H1 (cell line): ENCODE results near the gene GBE1. TPM values are rescaled to one million over a fixed set of nuclear protein-coding genes. Genes with fewer than 3 reads are reported as not detected.

Experiments
- CTCF ChIA-PET: fragments of 300-600 bp; sonication (Branson Sonifier 250); formaldehyde crosslinking; loops from one replicate; lab custom pipeline; 2021; ENCODE audit not compliant: partially characterized antibody; lab: Charles Lee
- POLR2A ChIA-PET: fragments of 300-600 bp; sonication (Branson Sonifier 250); formaldehyde crosslinking; loops from one replicate; lab custom pipeline; 2021; ENCODE audit warnings: inconsistent platforms; ENCODE audit not compliant: partially characterized antibody; lab: Charles Lee
- DNase-seq, 2 experiments: peaks; one replicate each; pipeline versions ENCODE4 v3.0.0 to v3.0.0-alpha.2; 2010 to 2022; ENCODE audit warnings: low spot score in 2 of 2, low read depth in 1 of 2, mixed read lengths in 1 of 2
- FAIRE-seq: peaks from 2 replicates; lab custom pipeline; 2011; peaks lifted over from hg19 to GRCh38; lab: Jason Lieb, UNC
- H2AFZ ChIP-seq: 2 replicates; pipeline ENCODE4 v1.8.1; 2012; ENCODE audit warnings: low read length, inconsistent platforms
- H2AK5ac ChIP-seq: 2 replicates; pipeline ENCODE4 v1.6.1; 2013; ENCODE audit warnings: low read depth, low read length
- H2BK120ac ChIP-seq: replicated peaks from 2 replicates; pipeline ENCODE3; 2013; ENCODE audit warnings: low read depth, low read length, inconsistent platforms
- H2BK12ac ChIP-seq: 2 replicates; pipeline ENCODE4 v1.6.1; 2013; ENCODE audit warnings: low read depth, low read length
- H2BK15ac ChIP-seq: 2 replicates; pipeline ENCODE4 v1.6.1; 2013; ENCODE audit warnings: low read length
- H2BK20ac ChIP-seq: 2 replicates; pipeline ENCODE4 v1.6.1; 2013; ENCODE audit warnings: low read length
- H2BK5ac ChIP-seq: 2 replicates; pipeline ENCODE4 v1.6.1; 2013; ENCODE audit warnings: low read depth, low read length
- H3K14ac ChIP-seq: 2 replicates; pipeline ENCODE4 v1.6.1; 2013; ENCODE audit warnings: inconsistent platforms; ENCODE audit not compliant: insufficient read length
- H3K18ac ChIP-seq: 2 replicates; pipeline ENCODE4 v1.6.1; 2013; ENCODE audit warnings: low read length; ENCODE audit errors: extremely low read depth
- H3K23ac ChIP-seq: 2 replicates; pipeline ENCODE4 v1.6.1; 2013; ENCODE audit warnings: inconsistent platforms; ENCODE audit not compliant: insufficient read length
- H3K23me2 ChIP-seq: 2 replicates; pipeline ENCODE4 v1.6.1; 2013; ENCODE audit warnings: low read depth, low read length
- H3K27ac ChIP-seq: 2 replicates; pipeline ENCODE4 v1.6.1; 2011; ENCODE audit warnings: low read depth, low read length, inconsistent platforms
- H3K27me3 ChIP-seq, 4 experiments: replicated peaks in 1 of 4; 1 replicate in 1 of 4; 2 replicates in 3 of 4; pipeline versions ENCODE4 v1.6.1 to v1.8.1; 2011 to 2013; ENCODE audit warnings: low read length in 3 of 4, mild to moderate bottlenecking in 3 of 4, inconsistent platforms in 2 of 4, mixed read lengths in 2 of 4, moderate library complexity in 1 of 4; ENCODE audit not compliant: control insufficient read depth in 3 of 4, insufficient read depth in 3 of 4; ENCODE audit errors: extremely low read depth in 1 of 4
- H3K36me3 ChIP-seq, 4 experiments: 2 replicates each; pipeline versions ENCODE4 v1.6.1 to v1.8.1; 2011 to 2013; ENCODE audit warnings: mild to moderate bottlenecking in 4 of 4, low read length in 3 of 4, moderate library complexity in 2 of 4, control low read depth in 1 of 4, inconsistent platforms in 1 of 4; ENCODE audit not compliant: insufficient read depth in 4 of 4, control insufficient read depth in 2 of 4
- H3K4ac ChIP-seq: replicated peaks from 2 replicates; pipeline ENCODE3; 2013; ENCODE audit warnings: low read length, low read depth, mixed read lengths, inconsistent platforms; ENCODE audit not compliant: insufficient read length
- H3K4me1 ChIP-seq, 4 experiments: replicated peaks in 1 of 4; 1 replicate in 1 of 4; 2 replicates in 3 of 4; pipeline versions ENCODE4 v1.6.1 to v1.8.1; 2011 to 2013; ENCODE audit warnings: low read length in 3 of 4, inconsistent platforms in 2 of 4, mixed read lengths in 1 of 4; ENCODE audit not compliant: insufficient read depth in 4 of 4, control insufficient read depth in 3 of 4
- H3K4me2 ChIP-seq, 2 experiments: 2 replicates each; pipeline versions ENCODE4 v1.6.1 to v1.8.1; 2011 to 2013; ENCODE audit warnings: low read depth in 2 of 2, low read length in 2 of 2, control low read depth in 1 of 2, inconsistent platforms in 1 of 2, mild to moderate bottlenecking in 1 of 2; ENCODE audit not compliant: insufficient read depth in 1 of 2
- H3K4me3 ChIP-seq, 4 experiments: fragments of 200-600, 300-600 bp in 1 of 4; sonication (generic), shearing (Covaris generic), sonication (Bioruptor Twin) in 1 of 4; 2 replicates each; pipeline versions ENCODE4 v1.5.1 to v1.8.1; 2011 to 2016; ENCODE audit warnings: low read length in 4 of 4, low read depth in 3 of 4, control low read depth in 2 of 4, inconsistent platforms in 2 of 4, mild to moderate bottlenecking in 2 of 4, mixed read lengths in 1 of 4, moderate library complexity in 1 of 4; ENCODE audit not compliant: insufficient read depth in 2 of 4; ENCODE audit errors: extremely low read depth in 1 of 4
- H3K56ac ChIP-seq: replicated peaks from 2 replicates; pipeline ENCODE3; 2013; ENCODE audit warnings: low read depth, mild to moderate bottlenecking, mixed read lengths, low read length, inconsistent platforms; ENCODE audit not compliant: insufficient read length
- H3K79me1 ChIP-seq: 2 replicates; pipeline ENCODE4 v1.6.1; 2013; ENCODE audit warnings: low read depth, low read length, control low read depth
- H3K79me2 ChIP-seq, 2 experiments: 2 replicates each; pipeline versions ENCODE4 v1.6.1 to v1.8.1; 2012 to 2013; ENCODE audit warnings: low read length in 2 of 2, mild to moderate bottlenecking in 2 of 2, inconsistent platforms in 1 of 2; ENCODE audit not compliant: insufficient read depth in 2 of 2, control insufficient read depth in 1 of 2
- H3K9ac ChIP-seq, 4 experiments: replicated peaks in 1 of 4; 1 replicate in 1 of 4; 2 replicates in 3 of 4; pipeline versions ENCODE4 v1.6.1 to v1.8.1; 2011 to 2013; ENCODE audit warnings: low read depth in 3 of 4, low read length in 3 of 4, control low read depth in 2 of 4, mild to moderate bottlenecking in 2 of 4, moderate library complexity in 2 of 4, inconsistent platforms in 1 of 4; ENCODE audit errors: extremely low read depth in 1 of 4
- H3K9me3 ChIP-seq, 2 experiments: 2 replicates each; pipeline versions ENCODE4 v1.6.1 to v1.8.1; 2012 to 2013; ENCODE audit warnings: mild to moderate bottlenecking in 2 of 2, moderate library complexity in 2 of 2, control low read depth in 1 of 2, inconsistent platforms in 1 of 2, low read depth in 1 of 2, low read length in 1 of 2, mixed read lengths in 1 of 2; ENCODE audit not compliant: insufficient read depth in 2 of 2
- H4K20me1 ChIP-seq, 2 experiments: replicated peaks in 1 of 2; 2 replicates each; pipeline versions ENCODE3 to v1.8.1; 2011 to 2013; ENCODE audit warnings: inconsistent platforms in 2 of 2, low read length in 2 of 2, mild to moderate bottlenecking in 1 of 2; ENCODE audit not compliant: insufficient read depth in 2 of 2, control insufficient read depth in 1 of 2
- H4K5ac ChIP-seq: 2 replicates; pipeline ENCODE4 v1.6.1; 2013; ENCODE audit warnings: low read length, low read depth, mixed read lengths, inconsistent platforms; ENCODE audit not compliant: insufficient read length
- H4K8ac ChIP-seq: 2 replicates; pipeline ENCODE4 v1.8.0; 2013; ENCODE audit warnings: mild to moderate bottlenecking, moderate library complexity, low read length, inconsistent platforms; ENCODE audit not compliant: insufficient read depth; ENCODE audit errors: extremely low read depth
- H4K91ac ChIP-seq: replicated peaks from 2 replicates; pipeline ENCODE3; 2013; ENCODE audit warnings: low read length, mixed read lengths, inconsistent platforms; ENCODE audit not compliant: insufficient read length
- CBX8 ChIP-seq: fragments of 300-800, 300-1000 bp; sonication (generic); IDR thresholded peaks from 2 replicates; pipeline ENCODE4 v1.7.1; 2016; ENCODE audit warnings: low read depth, low read length, borderline replicate concordance
- KDM4A ChIP-seq: IDR thresholded peaks from one replicate; pipeline ENCODE4 v1.7.1; 2012; ENCODE audit warnings: low read depth, mild to moderate bottlenecking, moderate library complexity, low read length, inconsistent platforms; ENCODE audit not compliant: severe bottlenecking
- POLR2AphosphoS5 ChIP-seq: IDR thresholded peaks from 2 replicates; pipeline ENCODE4 v1.6.1; 2011; ENCODE audit warnings: low read depth, low read length
- RNF2 ChIP-seq: fragments of 200-900, 300-1000 bp; sonication (generic); IDR thresholded peaks from 2 replicates; pipeline ENCODE4 v1.7.1; 2016; ENCODE audit warnings: borderline replicate concordance, low read depth, mild to moderate bottlenecking, antibody characterized with exemption, low read length; ENCODE audit not compliant: poor library complexity, severe bottlenecking; ENCODE audit errors: missing control alignments
- WGBS, 2 experiments: shearing (Covaris generic) in 1 of 2; methylation state at CpG; one replicate each; pipeline versions ENCODE4 v1.1.6 to v1.1.7; 2013 to 2015; ENCODE audit warnings: low lambda C conversion rate in 2 of 2, mixed read lengths in 2 of 2, inconsistent platforms in 1 of 2, low coverage in 1 of 2, missing lambda C conversion rate in 1 of 2; ENCODE audit not compliant: insufficient replicate concordance in 2 of 2, insufficient coverage in 1 of 2, insufficient read length in 1 of 2; ENCODE audit errors: extremely low coverage in 1 of 2, missing lambda C conversion rate in 1 of 2; 5-methylcytosine and 5-hydroxymethylcytosine counted together
- polyA plus RNA-seq, 7 experiments: library from polyadenylated mRNA; depleted of rRNA in 3 of 7; stranded (reverse) in 5 of 7; unstranded in 2 of 7; fragments of >200 nt in 5 of 7; fragments of 200-250 nt in 2 of 7; gene quantifications; 1 replicate in 5 of 7; 2 replicates in 1 of 7; 4 replicates in 1 of 7; pipeline versions ENCODE4 v1.2.1 to v1.2.3, GENCODE V29; 2011 to 2013; ENCODE audit warnings: missing spikeins in 2 of 7, mixed read lengths in 2 of 7
- total RNA-seq: library from RNA; stranded (reverse); fragmentation: NEBNext Ultra II Directional; extraction: Animal tissue kit (Norgen Biotek cat#: 25700); gene quantifications from 2 replicates; pipeline ENCODE4 v1.2.1, GENCODE V29; 2021

Gene GBE1
- total and polyA plus RNA-seq, 2 of the 8 experiments (the other 6 are each of a cell fraction or from before 2014, with no cell fraction given) = 3.3 to 7.3 TPM

DNA sequence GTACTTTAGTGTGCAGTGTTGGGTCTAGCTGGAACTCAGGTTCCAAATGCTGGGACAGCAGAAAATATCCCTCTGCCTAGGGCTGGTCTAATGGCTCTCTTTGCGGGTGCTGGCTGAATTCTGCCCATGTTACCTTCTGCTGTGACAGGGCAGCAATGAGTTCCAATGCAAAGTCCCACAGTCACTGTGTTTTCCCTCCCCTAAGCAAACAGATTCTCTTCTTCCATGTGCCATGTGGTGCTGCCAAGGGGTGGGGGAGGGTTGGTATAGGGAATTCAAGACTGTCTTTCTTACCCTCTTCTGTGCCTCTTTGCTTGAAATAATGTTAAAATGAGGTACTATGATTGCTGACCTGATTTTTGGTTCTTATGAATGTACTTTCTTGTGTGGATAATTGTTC lies 229.6 kb downstream of the GBE1 start:
- no peak overlapping the region for H3K14ac ChIP-seq
- H3K4me1 ChIP-seq = peaks cover 0 to 5% (median under 1%) of the 10 kb centered on the region in 4 experiments; a peak in 1 of 7 replicates
- H3K27me3 ChIP-seq = no peaks in the 10 kb centered on the region
- no peak overlapping the region for H3K56ac ChIP-seq
- H2AFZ ChIP-seq = no peak overlapping the region
- H2BK20ac ChIP-seq = no peak overlapping the region
- POLR2A ChIA-PET = no interaction called here
- DNase-seq = no peak
- no peak overlapping the region for H2BK15ac ChIP-seq
- H3K23me2 ChIP-seq = no peaks in the 10 kb centered on the region
- H4K20me1 ChIP-seq = no peaks in the 10 kb centered on the region
- H4K91ac ChIP-seq = no peak overlapping the region
- H3K9ac ChIP-seq = no peak overlapping the region
- H3K23ac ChIP-seq = no peak overlapping the region
- H4K8ac ChIP-seq = no peak overlapping the region
- H2AK5ac ChIP-seq = no peak overlapping the region
- no peak overlapping the region for H3K27ac ChIP-seq
- no peak overlapping the region for H4K5ac ChIP-seq
- no peak overlapping the region for H2BK12ac ChIP-seq
- no peak overlapping the region for H2BK120ac ChIP-seq
- no peak overlapping the region for H3K18ac ChIP-seq
- H3K4me3 ChIP-seq = no peak overlapping the region
- no peak for FAIRE-seq
- no peaks in the 10 kb centered on the region for H3K9me3 ChIP-seq
- no peak overlapping the region for H3K4ac ChIP-seq
- 94% methylated on average over 1 of the region's 1 CpG; no CpG with 5 or more reads in 1 of the 2 experiments for WGBS, 2 experiments
- H3K4me2 ChIP-seq = no peak overlapping the region
- CTCF ChIA-PET = no interaction called here
- no peaks in the 10 kb centered on the region for H3K79me2 ChIP-seq
- H3K36me3 ChIP-seq = no peaks in the 10 kb centered on the region
- no peaks in the 10 kb centered on the region for H3K79me1 ChIP-seq
- H2BK5ac ChIP-seq = no peak overlapping the region
- TF ChIP-seq KDM4A = no peak
- no peak for TF ChIP-seq CBX8
- no peak for TF ChIP-seq POLR2AphosphoS5
- no peak for TF ChIP-seq RNF2
